ENCODE results near the gene SMG1.
A peak's percentile ranks its signal among the peaks of the same experiment; 100 is the strongest.

SMG1 gene

DNA sequence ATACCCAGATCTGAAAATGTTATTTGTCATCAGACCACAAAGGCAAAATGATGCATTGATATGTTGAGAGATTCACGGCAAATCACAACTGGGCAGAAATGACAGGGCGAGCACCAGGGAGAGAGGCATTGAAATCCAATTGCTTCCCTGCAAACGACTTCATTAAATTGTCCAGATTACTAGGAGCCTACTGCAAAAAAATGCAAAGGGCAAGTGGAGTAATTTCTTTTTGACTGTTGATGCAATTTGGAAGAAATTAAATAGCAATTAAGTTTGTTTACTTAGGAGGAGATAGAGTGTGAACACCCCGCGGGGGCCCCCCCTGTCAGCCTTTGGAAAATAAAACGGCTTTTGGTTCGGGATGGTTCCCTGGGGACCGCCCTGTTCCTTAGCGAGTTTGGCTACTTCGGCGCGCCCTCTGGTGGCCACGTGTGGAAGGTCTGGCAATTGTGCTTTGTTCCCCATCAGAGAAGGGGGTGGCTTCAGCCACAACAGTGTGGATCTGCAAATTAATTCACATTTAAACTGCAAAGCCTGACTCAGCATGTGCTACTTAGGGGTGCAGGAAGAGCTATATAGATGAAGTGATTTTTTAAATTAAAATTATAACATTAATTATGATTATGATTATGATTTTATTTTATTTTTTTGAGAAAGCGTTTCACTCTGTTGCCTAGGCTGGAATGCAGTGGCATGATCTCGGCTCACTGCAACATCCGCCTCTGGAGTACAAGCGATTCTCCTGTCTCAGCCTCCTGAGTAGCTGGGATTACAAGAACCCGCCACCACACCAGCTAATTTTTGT is 43.0 kb upstream of the SMG1 start:
- no peaks in the 10 kb centered on the region for H3K79me2 ChIP-seq (ENCODE audit: insufficient read depth, low read length)
- H3K9me3 ChIP-seq (ENCODE audit: insufficient read depth, low read length) = no peaks in the 10 kb centered on the region
- no peak overlapping the region for H3K9ac ChIP-seq (ENCODE audit: low read length)
- TF ChIP-seq, protein P1, sequence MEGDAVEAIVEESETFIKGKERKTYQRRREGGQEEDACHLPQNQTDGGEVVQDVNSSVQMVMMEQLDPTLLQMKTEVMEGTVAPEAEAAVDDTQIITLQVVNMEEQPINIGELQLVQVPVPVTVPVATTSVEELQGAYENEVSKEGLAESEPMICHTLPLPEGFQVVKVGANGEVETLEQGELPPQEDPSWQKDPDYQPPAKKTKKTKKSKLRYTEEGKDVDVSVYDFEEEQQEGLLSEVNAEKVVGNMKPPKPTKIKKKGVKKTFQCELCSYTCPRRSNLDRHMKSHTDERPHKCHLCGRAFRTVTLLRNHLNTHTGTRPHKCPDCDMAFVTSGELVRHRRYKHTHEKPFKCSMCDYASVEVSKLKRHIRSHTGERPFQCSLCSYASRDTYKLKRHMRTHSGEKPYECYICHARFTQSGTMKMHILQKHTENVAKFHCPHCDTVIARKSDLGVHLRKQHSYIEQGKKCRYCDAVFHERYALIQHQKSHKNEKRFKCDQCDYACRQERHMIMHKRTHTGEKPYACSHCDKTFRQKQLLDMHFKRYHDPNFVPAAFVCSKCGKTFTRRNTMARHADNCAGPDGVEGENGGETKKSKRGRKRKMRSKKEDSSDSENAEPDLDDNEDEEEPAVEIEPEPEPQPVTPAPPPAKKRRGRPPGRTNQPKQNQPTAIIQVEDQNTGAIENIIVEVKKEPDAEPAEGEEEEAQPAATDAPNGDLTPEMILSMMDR (IDR thresholded peaks at IDR 0.05; ENCODE audit: insufficient read depth, low read length, poor library complexity, severe bottlenecking) = peak; percentile 80
- no peak for TF ChIP-seq EZH2phosphoT487 (conservative IDR thresholded peaks at IDR 0.05; ENCODE audit: low read length)
- H3K36me3 ChIP-seq (ENCODE audit: low read length) = no peaks in the 10 kb centered on the region
- H4K20me1 ChIP-seq (ENCODE audit: low read depth, low read length) = no peaks in the 10 kb centered on the region
- H3K9me2 ChIP-seq (replicated peaks; ENCODE audit: insufficient read depth, low read length) = no peaks in the 10 kb centered on the region
- H3K4me3 ChIP-seq (ENCODE audit: insufficient read depth, low read length, poor library complexity, severe bottlenecking) = peak overlapping the region; percentile 2
- no peaks in the 10 kb centered on the region for H3K27me3 ChIP-seq (ENCODE audit: low read length)
- H2AFZ ChIP-seq (ENCODE audit: low read depth, low read length, severe bottlenecking) = peak overlapping the region; percentile 49
- H3F3A ChIP-seq (ENCODE audit: insufficient read depth) = no peaks in the 10 kb centered on the region
- no peak overlapping the region for H3K27ac ChIP-seq (ENCODE audit: low read depth, low read length)
- peak overlapping the region; percentile 49 for H3K4me2 ChIP-seq (ENCODE audit: low read depth, low read length, poor library complexity, severe bottlenecking)

DNA sequence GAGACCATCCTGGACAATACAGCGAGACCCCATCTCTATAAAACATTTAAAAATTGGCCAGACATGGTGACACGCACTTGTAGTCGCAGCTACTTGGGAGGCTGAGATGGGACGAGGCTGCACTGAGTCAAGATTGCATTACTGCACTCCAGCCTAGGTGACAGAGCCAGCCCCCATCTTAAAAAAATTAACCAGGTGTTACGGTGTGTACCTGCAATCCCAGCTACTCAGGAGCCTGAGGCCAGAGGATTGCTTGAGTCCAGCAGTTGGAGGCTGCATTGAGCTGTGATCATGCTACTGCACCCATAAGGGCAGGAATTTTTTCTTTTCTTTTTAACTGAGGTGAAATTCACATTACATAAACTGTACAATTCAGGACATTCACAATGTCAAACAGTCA is 40.6 kb upstream of the SMG1 start:
- TF ChIP-seq, protein P1 (IDR thresholded peaks at IDR 0.05; ENCODE audit: insufficient read depth, low read length, poor library complexity, severe bottlenecking) = no peak
- no peak for TF ChIP-seq EZH2phosphoT487 (conservative IDR thresholded peaks at IDR 0.05; ENCODE audit: low read length)
- Histone ChIP-seq H4K20me1 (ENCODE audit: low read depth, low read length) (no peaks in the 10 kb centered on the region), H3K9me2 (replicated peaks; ENCODE audit: insufficient read depth, low read length) (no peaks in the 10 kb centered on the region), H3K9me3 (ENCODE audit: insufficient read depth, low read length) (no peaks in the 10 kb centered on the region), H2AFZ (ENCODE audit: low read depth, low read length, severe bottlenecking) (no peak overlapping the region), H3K4me3 (ENCODE audit: insufficient read depth, low read length, poor library complexity, severe bottlenecking) (no peak overlapping the region), H3F3A (ENCODE audit: insufficient read depth) (no peaks in the 10 kb centered on the region), H3K27ac (ENCODE audit: low read depth, low read length) (no peak overlapping the region), H3K36me3 (ENCODE audit: low read length) (no peaks in the 10 kb centered on the region), H3K79me2 (ENCODE audit: insufficient read depth, low read length) (no peaks in the 10 kb centered on the region), H3K4me2 (ENCODE audit: low read depth, low read length, poor library complexity, severe bottlenecking) (no peak overlapping the region), H3K27me3 (ENCODE audit: low read length) (no peaks in the 10 kb centered on the region), H3K9ac (ENCODE audit: low read length) (no peak overlapping the region)

DNA sequence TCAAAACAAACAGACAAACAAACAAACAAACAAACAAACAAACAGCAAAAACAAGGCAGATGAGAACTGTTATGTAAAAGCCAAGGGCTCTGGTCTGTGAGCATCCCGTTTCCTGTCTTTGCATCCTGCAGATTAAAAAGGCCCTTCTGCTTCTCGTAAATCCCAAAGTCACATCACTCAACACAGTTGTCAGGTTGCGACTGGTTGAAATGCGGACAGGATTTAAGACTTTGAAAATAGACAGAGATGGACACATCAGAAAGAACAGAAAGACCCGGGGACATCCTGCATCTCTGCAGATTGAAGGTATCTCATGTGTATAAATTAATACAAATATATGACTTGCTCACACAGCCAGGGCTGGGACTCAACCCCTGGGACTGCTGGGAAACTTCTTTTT is 39.3 kb upstream of the SMG1 start:
- Histone ChIP-seq H3K9ac (ENCODE audit: low read length) (no peak overlapping the region), H3K4me2 (ENCODE audit: low read depth, low read length, poor library complexity, severe bottlenecking) (no peak overlapping the region), H3K27ac (ENCODE audit: low read depth, low read length) (no peak overlapping the region), H3K36me3 (ENCODE audit: low read length) (no peaks in the 10 kb centered on the region), H4K20me1 (ENCODE audit: low read depth, low read length) (no peaks in the 10 kb centered on the region), H3K27me3 (ENCODE audit: low read length) (no peaks in the 10 kb centered on the region), H3F3A (ENCODE audit: insufficient read depth) (no peaks in the 10 kb centered on the region), H2AFZ (ENCODE audit: low read depth, low read length, severe bottlenecking) (no peak overlapping the region), H3K9me2 (replicated peaks; ENCODE audit: insufficient read depth, low read length) (no peaks in the 10 kb centered on the region), H3K9me3 (ENCODE audit: insufficient read depth, low read length) (no peaks in the 10 kb centered on the region), H3K79me2 (ENCODE audit: insufficient read depth, low read length) (no peaks in the 10 kb centered on the region), H3K4me3 (ENCODE audit: insufficient read depth, low read length, poor library complexity, severe bottlenecking) (no peak overlapping the region)
- TF ChIP-seq EZH2phosphoT487 (conservative IDR thresholded peaks at IDR 0.05; ENCODE audit: low read length) = no peak
- TF ChIP-seq, protein P1 (IDR thresholded peaks at IDR 0.05; ENCODE audit: insufficient read depth, low read length, poor library complexity, severe bottlenecking) = no peak

Data from SU-DHL-6 (cell line).